K562 (cell line): ENCODE measurements around the gene EEPD1. TPM values are rescaled to one million over a fixed set of nuclear protein-coding genes. Genes with fewer than 3 reads are reported as not detected.

Experiments
- ESRRA ChIP-seq: fragments of 450-650 bp; IDR thresholded peaks from 2 replicates; pipeline ENCODE4 v1.6.1; 2014; ENCODE audit warnings: low read depth, mild to moderate bottlenecking, moderate library complexity, borderline replicate concordance
- FOXO4 ChIP-seq: fragments of 450-650 bp; formaldehyde crosslinking; IDR thresholded peaks from 2 replicates; pipeline ENCODE4 v1.4.0; 2020; ENCODE audit warnings: mild to moderate bottlenecking, moderate library complexity
- HDAC1 ChIP-seq, 2 experiments: fragments of 450-650 bp; IDR thresholded peaks; 2 replicates each; pipeline ENCODE4 v1.6.1; 2016 to 2017; ENCODE audit warnings: inconsistent platforms in 1 of 2, mild to moderate bottlenecking in 1 of 2, moderate library complexity in 1 of 2
- MGA ChIP-seq: fragments of 450-650 bp; IDR thresholded peaks from 2 replicates; pipeline ENCODE4 v1.6.1; 2016; ENCODE audit warnings: mild to moderate bottlenecking, moderate library complexity
- PRPF4 ChIP-seq: fragments of 200-400 bp; formaldehyde crosslinking; IDR thresholded peaks from one replicate; pipeline ENCODE4 v1.6.1; 2017; ENCODE audit warnings: low read length, low read depth, mild to moderate bottlenecking; ENCODE audit not compliant: insufficient read depth, poor library complexity, severe bottlenecking
- RBM25 ChIP-seq: fragments of 200-400 bp; formaldehyde crosslinking; IDR thresholded peaks from 2 replicates; pipeline ENCODE4 v1.6.1; 2018; ENCODE audit warnings: low read length, low read depth, moderate library complexity; ENCODE audit not compliant: severe bottlenecking
- ZBTB34 ChIP-seq: fragments of 250-450 bp; sonication (Bioruptor Pico); IDR thresholded peaks from 2 replicates; pipeline ENCODE4 v1.8.0; 2021; ENCODE audit warnings: mild to moderate bottlenecking, moderate library complexity
- ZNF143 ChIP-seq: sonication (generic); formaldehyde crosslinking; IDR thresholded peaks from 2 replicates; pipeline ENCODE4 v1.9.0; 2022; ENCODE audit warnings: mild to moderate bottlenecking, missing genetic modification reagents
- ZNF444 ChIP-seq: fragments of 250-450 bp; sonication (Bioruptor Pico); IDR thresholded peaks from 2 replicates; pipeline ENCODE4 v1.4.0; 2020; ENCODE audit warnings: mild to moderate bottlenecking, moderate library complexity
- ZNF695 ChIP-seq: fragments of 450-650 bp; formaldehyde crosslinking; IDR thresholded peaks from 2 replicates; pipeline ENCODE4 v1.4.0; 2020; ENCODE audit warnings: mild to moderate bottlenecking, moderate library complexity
- polyA plus RNA-seq, 8 experiments: library from polyadenylated mRNA; depleted of rRNA in 4 of 8; stranded (reverse) in 5 of 8; unstranded in 3 of 8; fragments of >200 nt; fragmentation: Nextera tagmentation in 2 of 8; fragmentation: Illumina TruSeq in 1 of 8; extraction: Ambion mirVana in 2 of 8; extraction: Trizol in 1 of 8; gene quantifications; 2 replicates each; pipeline versions ENCODE4 v1.2.1 to v1.2.3, GENCODE V29; 2011 to 2014; ENCODE audit warnings: inconsistent platforms in 1 of 8, missing spikeins in 1 of 8
- total RNA-seq, 7 experiments: library from RNA; depleted of rRNA in 6 of 7; stranded (reverse); fragments of >200 nt in 6 of 7; fragmentation: Illumina TruSeq in 2 of 7; extraction: Trizol in 2 of 7; gene quantifications; 2 replicates each; pipeline versions ENCODE4 v1.2.1 to v1.2.3, GENCODE V29; 2011 to 2021; ENCODE audit warnings: low replicate concordance in 1 of 7

EEPD1 gene
- total and polyA plus RNA-seq, 9 of the 15 experiments (the other 6 are each of a cell fraction or from before 2014, with no cell fraction given): 0.01 to 1.5 (median 0.74) TPM; not detected in 1

GRCh38 chr7:36217211-36217960 lies 64.3 kb downstream of the EEPD1 start (continued):
- TF ChIP-seq MGA (no peak), ESRRA (0 out of 2 replicates have a peak, but pooled peaks have one; percentile 29), PRPF4 (no peak), ZNF444 (CRISPR knock-in tag) (no peak), FOXO4 (CRISPR knock-in tag) (peak; percentile 88), RBM25 (no peak), HDAC1 (IDR thresholded peaks at IDR 0.05) (no peak), ZBTB34 (CRISPR knock-in tag) (no peak), ZNF143 (no peak), ZNF695 (CRISPR knock-in tag) (no peak)
